Fibroblast of gingiva (primary cell): Measurements from ENCODE around the gene NAGPA.

ENCODE experiments used
- DNase-seq: peaks from one replicate; pipeline ENCODE4 v3.0.0-alpha.2; 2011; ENCODE audit warnings: low read depth

The NAGPA gene

DNA sequence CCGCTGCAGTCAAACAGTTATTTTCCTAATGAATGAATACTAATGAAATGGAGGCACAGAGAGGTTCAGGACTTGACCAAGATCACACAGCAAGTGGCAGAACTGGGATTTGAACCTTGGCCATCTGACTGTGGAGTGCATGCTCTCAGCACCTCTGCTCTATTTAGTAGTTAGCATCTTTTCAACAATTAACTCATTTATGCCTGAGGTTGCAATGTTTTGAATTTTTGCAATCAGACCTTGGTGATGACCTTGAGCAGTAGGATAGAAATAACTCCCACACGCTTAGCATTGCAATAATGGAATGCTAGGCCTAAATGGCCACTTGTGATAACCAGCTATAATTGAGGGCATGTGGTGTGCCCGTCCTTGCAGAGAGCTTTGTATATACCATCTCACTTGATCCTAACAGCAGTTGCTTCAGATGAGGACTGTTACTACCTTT lies 31.0 kb downstream of the NAGPA start:
- DNase-seq, result no peak

DNA sequence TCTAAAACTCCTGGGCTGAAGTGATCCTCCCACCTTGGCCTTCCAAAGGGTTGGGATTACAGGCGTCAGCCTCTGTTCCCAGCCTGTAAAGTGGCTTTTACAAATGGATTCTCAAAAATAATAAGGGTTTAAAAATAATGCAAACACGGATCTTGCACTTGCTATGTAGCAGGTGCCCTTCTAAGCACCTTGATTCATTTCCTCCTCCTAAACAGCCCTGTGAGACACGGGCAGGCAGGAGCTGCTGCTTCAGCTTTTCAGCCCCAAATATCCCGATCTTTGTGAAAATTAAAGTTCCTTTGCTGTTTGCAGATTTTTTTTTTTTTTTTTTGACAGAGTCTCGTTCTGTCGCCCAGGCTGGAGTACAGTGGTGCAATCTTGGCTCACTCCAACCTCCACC lies 31.7 kb downstream of the NAGPA start:
- DNase-seq, result no peak

DNA sequence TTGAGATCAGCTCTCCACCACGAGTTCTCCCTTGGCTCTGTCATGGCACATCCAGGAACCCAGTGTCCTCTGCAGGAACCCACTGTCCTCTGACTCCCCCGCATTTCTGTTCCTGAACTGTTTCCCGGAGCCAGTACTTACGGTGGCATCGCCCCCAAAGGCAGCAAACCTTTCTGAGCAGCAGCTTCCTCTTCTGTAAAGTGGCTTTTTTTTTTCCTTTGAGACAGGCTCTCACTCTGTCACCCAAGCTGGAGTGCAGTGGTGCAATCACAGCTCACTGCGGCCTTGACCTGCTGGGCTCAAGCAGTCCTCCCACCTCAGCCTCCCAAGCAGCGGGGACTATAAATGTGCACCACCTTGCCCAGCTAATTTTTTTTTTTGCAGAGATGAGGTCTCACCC lies 32.2 kb downstream of the NAGPA start:
- DNase-seq, result no peak

DNA sequence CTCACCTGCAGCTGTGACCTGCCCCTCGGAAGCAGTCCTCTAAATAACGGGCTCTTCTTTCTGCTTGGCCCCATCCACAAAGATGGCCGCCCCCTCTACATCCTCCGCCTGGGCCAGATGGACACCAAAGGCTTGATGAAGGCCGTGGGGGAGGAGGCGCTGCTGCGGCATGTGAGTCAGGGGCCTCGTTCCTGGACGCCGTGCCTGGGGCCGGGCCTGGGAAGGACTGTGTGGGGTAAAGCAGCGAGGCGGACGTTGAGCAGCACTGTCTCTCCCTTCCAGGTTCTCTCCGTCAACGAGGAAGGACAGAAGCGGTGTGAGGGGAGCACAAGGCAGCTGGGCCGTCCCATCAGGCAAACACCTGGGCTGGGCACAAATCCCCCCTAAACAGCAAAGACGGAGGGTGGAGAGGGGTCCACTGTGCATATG lies 33.1 kb downstream of the NAGPA start:
- no peak for DNase-seq

DNA sequence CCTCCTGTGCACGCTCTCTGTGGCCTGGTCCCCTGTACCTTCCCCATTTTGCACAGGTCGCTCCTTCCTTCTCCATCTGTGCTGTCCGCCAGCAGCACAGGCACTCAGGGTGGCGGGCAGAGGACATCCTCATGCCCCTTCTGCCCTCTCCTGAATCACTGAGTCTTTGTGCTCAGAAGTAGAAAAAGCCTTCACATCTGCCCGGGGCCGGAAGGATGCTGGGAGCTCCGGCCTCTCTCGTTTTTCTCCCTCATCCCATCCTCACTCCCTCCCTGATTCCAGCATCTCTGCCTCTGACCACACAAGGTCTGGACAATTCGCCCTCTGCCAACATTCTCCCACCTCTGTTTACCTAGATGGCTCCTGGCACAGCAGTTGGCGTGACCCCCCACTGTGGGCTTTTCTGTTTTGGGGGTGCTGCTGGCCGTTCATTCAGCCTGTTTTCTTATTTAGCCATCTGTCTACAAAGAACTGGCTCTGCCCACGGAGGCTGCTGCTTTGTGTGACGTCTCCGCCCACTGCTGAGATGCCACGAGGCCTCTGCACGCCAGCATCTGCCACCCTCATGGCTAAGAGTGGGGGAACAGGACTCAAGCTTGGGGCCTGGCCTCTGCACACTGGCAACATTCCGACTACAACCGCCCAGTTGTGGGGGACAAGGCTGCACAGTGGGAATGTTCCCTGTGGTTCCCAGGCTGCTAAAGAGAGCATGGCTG lies 38.9 kb downstream of the NAGPA start:
- no peak for DNase-seq

DNA sequence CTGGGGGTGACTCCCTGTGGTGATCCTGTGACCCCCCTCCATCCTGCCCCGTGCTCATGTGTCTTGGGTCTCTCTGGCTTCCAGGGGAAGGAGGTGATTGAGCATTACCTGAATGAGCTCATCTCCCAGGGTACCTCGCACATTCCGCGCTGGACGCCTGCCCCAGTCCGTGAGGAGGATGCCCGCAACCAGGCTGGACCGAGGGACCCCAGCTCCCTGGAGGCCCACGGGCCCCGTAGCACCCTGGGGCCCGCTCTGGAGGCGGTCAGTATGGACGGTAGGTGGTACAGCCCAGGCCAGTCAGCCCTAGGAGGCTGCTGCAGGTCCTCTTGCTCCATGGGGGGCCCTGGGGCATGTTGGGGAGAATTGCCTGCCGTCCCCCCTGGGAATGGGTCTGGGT lies 42.0 kb downstream of the NAGPA start:
- no peak for DNase-seq

DNA sequence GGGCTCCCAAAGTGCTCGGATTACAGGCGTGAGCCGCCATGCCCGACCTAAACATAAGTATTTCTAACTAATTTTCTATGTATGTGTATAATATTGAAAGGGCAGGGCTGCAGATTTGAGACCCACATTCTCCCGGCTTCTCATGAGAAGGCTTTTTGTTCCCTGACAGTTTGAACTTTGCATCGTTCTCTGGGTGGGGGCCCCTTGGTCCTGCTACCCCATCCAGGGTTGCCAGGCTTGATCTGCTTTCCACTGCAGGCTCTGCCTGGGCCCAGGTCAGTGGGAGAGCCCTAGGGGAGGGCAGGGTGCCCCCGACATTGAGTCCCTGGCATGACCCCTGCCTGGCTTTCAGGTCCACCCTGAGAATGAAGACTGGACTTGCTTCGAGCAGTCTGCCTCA lies 43.3 kb downstream of the NAGPA start:
- DNase-seq, result no peak

DNA sequence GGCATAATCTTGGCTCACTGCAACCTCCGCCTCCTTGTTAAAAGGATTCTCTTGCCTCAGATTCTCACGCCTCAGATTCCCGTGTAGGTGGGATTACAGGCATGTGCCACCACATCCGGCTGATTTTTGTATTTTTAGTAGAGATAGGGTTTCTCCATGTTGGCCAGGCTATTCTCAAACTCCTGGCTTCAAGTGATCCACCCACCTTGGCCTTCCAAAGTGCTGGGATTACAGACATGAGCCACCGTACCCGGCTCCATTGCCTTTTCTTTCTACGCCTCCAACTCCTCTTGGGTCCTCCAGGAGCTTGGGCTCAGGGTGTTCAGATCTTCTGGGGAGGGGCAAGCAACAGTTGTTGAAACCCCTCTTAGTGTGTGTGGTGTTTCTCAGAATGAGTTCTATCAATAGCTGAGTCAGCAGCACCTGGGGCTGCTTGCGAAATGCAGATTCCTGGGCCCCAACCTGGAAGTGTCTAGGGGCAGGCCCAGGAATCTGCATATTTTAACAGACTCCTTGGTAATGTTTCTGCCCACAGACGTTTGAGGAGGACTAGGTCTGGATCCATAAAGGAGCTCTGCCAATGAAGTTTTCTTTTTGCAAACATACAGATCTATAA lies 44.2 kb downstream of the NAGPA start:
- DNase-seq, result no peak

DNA sequence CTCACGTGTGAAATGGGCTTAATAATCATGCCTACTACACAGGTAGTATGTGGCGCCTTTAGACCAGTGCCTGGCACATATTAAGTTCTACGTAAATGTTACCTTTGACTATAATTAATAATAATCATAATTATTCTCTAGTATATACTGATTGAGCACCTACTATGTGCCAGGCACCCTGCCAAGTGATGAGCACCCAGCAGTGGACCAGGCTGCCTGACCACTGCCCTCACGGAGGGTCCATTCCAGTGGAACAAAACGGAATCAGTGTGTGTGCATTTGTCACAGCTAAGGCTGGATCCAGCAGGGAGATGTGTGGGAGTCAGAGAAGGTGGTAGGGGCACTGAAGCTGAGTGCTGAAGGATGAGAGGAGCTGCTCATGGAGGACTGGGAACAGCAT lies 45.1 kb downstream of the NAGPA start:
- no peak for DNase-seq

DNA sequence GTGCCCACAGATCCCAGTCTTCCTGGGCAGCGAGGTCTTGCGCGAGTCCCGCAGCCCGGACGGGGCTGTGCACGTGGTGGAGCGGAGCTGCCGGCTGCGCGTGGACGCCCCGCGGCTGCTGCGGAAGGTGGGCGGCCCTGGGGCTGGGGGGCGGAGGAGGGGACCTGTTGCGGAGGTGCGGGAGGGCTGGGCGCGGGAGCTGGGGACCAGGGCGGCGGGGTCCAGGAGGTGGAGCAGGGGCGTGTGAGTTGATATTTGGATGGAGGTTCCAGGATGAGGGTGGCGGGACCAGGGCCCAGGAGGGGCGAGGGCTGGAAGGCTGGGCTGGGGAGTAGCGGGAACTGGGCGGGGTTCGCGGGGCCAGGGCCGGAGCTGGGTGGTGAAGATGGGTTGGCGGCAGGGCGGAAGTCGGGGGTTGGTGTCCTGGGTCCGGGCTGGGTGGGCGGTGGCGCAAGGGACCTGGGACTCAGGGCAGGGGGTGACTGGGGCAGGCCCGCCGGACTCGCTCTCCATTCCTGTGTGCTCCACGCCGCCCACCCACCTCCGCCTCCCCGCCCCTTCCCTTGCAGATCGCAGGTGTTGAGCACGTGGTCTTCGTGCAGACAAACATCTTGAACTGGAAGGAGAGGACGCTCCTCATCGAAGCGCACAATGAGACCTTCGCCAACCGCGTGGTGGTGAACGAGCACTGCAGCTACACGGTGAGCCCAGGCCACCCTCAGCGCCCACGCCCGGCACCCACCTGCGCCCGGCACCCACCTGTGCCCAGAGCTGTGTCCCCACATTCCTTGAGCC lies 46.0 kb downstream of the NAGPA start:
- no peak for DNase-seq

DNA sequence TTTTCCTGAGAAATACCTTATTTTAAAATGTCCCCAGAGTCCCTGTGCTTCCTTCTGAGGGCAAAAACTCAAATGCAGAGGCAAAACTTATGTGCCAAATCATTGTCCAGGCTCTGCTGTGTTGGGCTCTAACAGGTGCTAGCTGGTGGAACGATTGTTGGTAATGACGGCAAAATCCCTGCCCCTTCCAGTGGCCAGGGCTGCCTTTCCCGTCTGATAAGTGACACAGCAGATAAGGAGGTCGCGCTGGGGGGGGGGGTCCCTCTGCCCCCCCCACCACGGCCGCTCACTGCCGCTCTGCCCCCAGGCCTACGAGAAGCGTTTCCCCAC lies 46.5 kb downstream of the NAGPA start:
- DNase-seq, result no peak

DNA sequence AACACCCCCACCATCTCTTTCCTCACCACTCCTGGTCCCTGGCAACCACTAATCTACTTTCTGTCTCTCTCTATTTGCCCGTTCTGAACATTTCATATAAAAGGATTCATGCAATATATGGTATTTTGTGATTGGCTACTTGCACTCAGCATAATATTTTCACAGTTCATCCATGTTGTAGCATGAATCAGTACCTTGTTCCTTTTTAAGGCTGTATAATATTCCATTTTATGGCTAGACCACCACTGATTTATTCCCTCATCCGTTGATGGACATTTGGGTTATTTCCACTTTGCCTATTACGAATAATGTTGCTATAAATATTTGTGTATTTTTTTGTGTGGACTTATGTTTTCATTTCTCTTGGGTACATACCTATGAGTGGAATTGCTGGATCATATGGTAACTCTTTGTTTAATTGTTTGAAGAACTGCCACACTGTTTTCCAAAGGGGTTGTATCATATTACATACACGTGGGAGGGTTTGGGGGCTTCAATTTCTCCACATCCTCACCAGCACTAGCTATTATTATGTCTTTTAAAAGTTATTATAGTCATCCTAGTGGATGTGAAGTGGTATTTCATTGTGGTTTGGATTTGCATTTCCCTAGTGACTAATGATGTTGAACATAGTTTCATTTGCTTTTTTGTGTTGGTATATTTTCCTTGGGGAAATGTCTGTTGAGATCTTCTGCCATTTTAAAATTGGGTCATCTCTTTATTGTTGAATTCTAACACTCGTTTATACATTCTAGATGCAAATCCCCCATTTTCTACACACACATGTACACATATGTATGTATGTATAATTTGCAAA lies 49.4 kb downstream of the NAGPA start:
- DNase-seq, result no peak

DNA sequence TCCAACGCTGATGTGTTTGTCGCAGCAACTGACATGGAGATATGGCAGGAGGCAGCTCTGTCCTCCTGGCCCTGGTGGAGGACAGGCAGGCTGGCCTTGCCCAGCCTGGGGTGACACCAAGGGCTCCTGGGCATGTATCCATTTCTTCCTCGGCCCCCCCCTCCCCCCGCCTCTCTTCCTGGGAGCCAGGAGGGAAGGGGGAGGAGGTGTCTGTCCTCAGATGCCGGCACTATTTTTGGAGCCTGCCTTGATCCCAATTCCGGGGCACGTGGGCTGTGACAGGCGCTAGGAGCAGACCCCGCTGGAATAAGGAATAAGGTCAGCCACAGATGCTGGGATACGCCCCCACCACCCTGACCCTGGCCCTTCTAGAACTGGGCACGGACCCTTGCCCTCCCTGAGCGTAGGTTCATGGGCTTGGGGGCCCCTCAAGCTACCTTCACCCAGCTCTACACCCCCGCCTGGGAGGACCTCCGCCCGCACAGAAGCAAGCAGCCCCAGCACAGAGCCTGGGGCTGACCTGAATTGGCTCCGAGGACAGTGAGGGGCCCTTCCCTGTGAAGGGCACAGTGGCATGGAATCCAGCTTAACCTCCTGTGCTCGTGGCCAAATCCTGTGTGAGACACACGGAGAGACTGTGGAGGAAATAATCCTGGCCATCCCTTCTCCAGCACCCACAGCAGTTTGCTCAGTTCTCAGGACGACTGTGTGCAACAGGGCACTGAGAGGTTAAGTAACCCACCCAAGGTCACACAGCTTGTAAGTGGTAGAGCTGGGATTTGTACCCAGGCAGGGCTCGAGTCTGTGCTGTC lies 51.5 kb downstream of the NAGPA start:
- DNase-seq, result no peak

DNA sequence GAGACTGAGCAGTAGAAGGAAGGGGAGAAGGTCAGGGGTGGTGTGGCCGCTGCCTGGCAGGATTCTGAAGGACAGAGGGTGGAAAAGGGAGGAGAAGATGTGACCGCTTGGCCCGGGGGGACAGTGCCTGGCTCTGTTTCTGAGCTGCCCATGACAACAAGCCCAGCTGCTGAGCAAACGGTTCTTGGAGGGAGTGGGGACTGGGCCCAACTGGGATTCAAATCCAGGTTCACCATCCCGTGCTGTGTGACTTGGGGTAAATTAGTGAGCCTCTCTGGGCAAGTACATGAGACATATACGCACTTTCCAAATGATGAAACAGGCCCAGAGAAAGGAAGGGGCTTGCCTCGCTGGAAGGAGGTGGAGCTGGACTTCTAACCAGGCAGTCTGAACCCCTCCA lies 52.3 kb downstream of the NAGPA start:
- DNase-seq, result no peak

DNA sequence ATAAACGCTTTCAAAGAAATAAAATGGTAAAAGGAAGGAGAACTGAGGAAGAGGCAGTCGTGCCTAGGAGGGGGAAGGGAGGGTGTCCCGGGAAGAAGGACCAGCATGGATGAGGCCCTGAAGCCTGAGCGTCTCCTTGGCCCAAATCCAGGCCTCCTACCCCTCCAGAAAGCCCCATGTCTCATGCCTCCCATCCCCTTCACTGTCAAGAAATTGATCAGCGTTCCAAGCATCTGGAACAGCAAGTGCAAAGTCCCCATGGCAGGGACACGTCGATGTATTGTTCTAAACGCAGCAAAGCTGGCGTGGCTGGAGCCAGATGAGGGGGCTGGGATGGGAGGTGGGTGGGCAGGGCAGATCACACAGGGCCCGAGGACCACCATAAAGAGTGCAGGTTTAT lies 53.0 kb downstream of the NAGPA start:
- DNase-seq, result no peak

DNA sequence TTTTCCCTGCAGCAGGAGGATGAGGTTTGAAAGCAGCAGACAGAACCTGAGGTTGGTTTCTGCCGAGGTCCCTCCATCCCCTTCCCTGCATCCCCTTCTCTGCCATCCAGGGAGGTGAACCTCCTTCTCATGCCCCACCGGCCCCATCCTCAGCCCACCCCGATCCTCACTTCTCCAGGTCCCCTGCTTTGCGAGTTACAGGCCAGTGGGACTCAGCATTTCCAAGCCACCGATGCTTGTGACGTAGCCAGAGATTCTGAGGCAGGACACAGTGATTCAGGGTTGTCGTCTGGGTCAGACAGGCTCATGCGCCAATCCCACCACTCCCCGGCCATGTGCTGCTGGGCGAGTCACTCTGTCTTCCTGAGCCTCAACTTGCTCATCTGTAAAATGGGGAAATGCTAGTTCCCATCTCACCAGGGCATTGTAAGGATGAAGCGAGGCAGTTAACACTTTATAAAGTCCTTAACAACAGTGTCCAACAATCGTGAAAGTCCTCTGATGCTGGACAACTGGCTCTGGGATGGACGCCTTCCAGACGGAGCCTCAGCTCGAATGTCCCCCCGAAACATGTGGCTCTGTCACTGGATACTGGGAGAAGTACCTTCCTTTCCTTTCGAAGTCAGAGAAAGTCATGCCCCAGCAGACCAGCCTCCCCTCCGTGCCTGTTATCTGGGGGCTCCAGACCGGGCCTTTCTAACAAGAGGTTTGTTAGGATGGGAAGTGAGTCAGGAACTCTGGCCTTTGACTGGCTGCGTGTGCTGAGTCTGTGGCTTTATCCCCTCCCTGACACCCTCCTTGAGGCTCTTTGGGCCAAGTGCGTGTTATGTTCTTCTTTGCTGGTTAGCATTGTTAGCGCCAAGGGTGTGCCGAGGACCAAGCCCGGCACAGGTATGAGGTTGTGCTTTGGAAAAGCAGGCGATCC lies 53.7 kb downstream of the NAGPA start:
- no peak for DNase-seq

DNA sequence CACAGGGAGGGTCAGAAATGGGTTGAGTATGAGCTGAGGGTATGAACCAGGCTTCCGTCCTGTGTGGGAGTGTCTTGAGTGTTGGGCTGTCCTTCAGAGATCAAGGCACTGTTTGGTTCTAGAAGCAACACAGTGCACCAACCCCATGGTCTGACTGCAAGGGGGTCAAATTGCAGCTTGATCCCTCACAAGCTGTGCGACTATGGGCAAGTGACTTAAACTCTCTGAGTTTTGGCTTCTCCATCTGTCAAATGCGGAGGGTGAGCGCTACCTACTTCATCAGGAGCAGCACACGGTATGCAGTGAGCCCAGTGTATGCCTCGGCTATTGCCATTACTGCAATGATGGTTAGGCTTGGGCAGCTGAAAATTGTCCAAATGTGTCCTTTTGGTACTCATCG lies 54.6 kb downstream of the NAGPA start:
- no peak for DNase-seq

DNA sequence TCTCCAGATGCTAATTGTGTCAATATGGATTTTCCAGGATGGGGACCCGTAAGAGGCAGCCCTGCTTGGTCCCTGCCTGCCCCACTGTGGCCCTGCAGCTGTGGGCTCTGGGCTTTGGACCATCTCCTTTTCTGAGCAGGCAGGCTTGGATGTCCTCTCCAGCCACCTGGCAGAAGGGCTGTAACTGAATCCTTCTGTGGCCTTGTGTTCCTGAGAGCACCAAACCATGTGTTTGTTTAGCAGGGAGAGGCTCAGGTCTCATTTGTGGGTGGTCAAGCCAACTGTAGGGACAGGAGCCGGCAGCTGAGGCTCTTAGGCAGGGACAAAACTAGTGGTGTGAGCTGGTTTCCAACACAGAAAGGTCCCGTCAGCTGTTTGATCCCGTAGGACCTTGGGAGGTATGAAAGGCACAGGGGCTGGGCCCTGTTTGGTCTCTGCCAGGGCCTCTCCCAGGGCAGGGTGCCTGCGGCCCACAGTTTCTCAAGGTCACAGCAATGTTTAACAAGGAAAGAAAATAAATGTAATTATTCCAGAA lies 57.1 kb downstream of the NAGPA start:
- DNase-seq, result no peak

DNA sequence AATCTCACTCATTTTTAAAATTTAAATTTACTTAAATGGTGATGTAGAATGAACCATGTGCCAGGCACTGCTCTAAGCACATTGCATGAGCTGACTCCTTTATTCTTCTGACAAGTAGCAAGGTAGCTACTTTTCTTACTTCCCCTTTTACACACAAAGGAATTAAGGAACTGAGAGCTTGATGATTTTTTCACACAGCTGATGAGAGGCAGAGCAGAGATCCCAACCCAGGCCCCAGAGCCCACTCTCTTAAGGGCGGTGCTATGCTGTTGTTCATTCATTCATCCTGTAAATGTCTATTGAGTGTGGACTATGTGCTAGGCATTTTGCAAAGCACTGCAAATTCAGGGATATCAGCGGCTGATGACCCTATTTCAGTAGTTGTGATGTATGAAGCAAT lies 57.7 kb downstream of the NAGPA start:
- no peak for DNase-seq
